Stromal cell of bone marrow (primary cell): Measurements from ENCODE around the gene TJAP1.

Experiments
- DNase-seq: peaks from one replicate; pipeline ENCODE4 v3.0.0-alpha.2; 2012; ENCODE audit warnings: low read depth

TJAP1 gene, protein sequence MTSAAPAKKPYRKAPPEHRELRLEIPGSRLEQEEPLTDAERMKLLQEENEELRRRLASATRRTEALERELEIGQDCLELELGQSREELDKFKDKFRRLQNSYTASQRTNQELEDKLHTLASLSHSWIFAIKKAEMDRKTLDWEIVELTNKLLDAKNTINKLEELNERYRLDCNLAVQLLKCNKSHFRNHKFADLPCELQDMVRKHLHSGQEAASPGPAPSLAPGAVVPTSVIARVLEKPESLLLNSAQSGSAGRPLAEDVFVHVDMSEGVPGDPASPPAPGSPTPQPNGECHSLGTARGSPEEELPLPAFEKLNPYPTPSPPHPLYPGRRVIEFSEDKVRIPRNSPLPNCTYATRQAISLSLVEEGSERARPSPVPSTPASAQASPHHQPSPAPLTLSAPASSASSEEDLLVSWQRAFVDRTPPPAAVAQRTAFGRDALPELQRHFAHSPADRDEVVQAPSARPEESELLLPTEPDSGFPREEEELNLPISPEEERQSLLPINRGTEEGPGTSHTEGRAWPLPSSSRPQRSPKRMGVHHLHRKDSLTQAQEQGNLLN

DNA sequence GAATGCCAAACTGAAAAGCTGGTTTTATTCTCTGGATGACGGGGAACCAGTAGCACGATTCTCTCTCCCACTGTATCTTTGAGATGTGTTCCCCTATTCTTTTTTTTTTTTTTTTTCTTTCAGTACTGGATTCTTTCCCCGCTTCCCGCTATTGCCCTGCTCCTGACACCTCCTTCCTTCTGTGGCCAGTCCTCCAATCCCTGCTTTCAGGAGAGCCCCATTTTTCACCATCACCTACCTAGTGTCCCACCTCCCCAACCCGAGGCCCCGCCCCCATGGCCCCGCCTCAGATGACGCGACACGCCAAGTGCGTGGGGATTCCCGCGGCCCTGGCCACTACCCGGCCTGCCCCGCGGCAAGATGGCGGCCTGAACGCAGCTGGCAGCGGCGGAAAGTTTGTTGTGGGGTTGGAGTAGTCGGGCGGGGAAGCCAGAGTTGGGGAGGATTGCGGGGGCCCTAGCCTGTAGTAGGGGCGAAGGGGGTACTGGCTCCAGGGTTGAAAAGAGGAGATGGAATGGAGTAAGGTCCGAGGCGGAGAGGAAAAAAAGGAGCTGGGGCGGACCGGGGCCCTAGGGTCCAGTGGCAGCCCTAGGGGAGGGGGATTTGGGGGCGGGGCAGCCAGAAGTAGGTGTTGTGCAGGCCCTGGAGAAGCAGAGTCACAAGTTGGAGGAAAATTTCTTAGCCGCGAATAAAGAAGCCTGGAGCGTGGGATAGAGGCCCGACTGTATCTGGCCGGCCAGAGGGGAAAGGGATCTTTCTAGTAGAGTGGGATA, at the start of gene TJAP1:
TSS of gene TJAP1 (plus strand) at position 336 of the 773 bp plus-strand sequence. CDS start 21,432 bp downstream, outside the sequence.
- DNase-seq: peak; percentile 67

DNA sequence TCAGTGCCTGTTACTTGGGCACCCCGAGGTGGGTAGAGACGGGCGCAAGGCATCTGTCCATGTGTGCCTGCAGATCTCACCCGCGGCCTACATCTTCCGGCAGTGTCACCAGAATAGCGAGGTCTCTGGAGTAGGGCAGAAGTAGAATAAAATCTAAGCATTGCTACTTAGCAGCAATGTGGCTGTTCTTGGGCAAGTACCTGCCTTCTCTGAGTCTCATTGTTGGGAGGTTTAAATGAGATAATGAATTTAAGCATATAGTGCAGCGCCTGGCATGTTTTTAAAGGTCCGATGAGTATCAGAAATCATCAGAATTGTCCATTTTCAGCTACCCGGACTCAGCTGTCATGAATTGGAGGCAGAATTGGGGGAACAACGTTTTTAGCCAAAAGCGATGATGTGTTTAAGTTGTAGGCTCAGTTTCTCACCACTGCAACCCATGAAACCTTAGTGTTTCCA, 49.2 kb upstream of the TJAP1 start:
- DNase-seq: peak; percentile 6

DNA sequence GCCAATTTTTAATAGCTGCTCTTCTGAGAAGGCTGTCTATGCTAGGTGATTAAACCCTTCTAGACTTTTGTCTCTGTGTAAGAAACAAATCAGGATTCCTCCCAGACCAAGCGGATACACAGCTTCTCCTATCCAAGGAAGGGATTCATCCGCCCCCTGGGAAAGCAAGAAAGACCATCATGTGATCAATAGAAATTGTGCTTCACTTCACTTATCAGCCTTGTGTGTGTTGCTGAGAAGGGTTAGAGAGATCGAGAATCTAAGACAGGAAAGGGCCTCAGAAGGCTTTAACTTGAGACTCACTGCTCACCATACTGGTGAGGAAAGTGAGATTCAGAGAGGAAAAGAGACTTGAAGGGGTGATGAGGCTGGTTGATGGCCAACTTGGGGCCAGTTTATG, 48.5 kb upstream of the TJAP1 start:
- DNase-seq: no peak

DNA sequence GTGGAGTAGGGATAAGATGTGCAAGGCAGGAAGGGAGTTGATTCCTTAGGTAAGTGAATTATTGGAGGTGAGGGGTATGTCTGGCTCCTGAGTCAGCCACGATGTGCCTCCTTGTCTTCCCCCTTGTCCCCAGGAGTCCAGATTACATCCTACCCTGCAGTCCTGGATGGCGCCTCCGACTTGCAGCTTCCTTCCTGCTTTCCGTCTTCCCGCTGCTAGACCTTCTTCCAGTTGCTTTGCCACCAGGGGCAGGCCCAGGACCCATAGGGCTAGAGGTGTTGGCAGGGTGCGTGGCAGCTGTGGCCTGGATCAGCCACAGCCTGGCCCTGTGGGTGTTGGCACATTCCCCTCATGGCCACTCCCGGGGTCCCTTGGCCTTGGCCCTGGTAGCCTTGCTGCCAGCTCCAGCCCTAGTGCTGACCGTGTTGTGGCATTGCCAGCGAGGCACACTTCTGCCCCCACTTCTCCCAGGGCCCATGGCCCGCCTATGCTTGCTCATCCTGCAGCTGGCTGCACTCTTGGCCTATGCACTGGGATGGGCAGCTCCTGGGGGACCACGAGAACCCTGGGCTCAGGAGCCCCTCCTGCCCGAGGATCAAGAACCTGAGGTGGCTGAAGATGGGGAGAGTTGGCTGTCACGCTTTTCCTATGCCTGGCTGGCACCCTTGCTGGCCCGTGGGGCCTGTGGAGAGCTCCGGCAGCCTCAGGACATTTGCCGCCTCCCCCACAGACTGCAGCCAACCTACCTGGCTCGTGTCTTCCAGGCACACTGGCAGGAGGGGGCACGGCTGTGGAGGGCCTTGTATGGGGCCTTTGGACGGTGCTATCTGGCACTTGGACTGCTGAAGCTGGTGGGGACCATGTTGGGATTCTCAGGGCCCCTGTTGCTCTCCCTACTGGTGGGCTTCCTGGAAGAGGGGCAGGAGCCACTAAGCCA, 45.1 kb upstream of the TJAP1 start:
- no peak for DNase-seq

DNA sequence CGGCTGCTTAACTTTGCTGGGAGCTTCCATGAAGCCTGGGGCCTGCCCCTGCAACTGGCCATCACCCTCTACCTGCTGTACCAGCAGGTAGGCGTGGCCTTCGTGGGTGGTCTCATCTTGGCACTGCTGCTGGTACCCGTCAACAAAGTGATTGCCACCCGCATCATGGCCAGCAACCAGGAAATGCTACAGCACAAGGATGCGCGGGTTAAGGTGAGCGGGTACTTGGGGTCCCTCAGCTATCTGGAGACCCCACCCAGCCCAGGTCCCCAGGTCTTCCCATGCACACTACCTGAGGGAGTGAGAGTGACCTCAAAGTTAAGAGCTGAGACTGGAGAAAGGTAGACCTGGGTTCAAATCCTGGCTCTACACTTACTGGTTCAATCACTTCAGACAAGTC, 44.2 kb upstream of the TJAP1 start:
- DNase-seq: no peak

DNA sequence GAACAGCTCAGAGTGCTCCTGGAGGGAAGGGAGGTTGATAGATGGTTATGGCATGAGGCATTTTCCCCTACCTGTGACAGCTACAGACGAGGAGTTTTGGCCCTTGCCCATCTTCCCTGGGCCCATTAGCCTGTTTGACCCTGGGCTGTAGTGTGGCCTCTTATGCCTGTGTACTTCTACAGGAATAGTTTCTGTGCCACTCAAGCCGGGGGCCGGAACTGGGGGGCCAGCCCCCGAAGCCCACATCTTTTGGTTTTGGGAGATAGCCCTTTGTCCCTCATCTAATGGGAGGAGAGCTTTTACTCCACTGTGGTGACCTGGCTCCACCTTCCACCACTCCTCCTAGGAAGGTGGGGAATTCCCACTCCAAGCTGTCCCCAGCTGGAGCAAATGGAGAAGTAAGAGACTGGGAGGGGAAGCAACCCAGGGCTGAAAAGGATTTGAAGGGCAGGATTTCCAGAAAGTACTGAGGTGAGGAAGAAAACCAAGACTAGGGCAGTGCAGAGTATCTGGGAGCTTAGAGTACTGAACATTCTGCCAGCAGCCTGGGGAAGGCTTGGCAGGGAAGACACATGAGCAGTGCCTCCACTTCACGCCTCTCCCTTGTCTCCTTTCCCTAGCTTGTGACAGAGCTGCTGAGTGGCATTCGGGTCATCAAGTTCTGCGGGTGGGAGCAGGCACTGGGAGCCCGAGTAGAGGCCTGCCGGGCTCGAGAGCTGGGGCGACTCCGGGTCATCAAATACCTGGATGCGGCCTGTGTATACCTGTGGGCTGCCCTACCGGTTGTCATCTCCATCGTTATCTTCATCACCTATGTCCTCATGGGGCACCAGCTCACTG, 43.1 kb upstream of the TJAP1 start:
- DNase-seq: no peak

DNA sequence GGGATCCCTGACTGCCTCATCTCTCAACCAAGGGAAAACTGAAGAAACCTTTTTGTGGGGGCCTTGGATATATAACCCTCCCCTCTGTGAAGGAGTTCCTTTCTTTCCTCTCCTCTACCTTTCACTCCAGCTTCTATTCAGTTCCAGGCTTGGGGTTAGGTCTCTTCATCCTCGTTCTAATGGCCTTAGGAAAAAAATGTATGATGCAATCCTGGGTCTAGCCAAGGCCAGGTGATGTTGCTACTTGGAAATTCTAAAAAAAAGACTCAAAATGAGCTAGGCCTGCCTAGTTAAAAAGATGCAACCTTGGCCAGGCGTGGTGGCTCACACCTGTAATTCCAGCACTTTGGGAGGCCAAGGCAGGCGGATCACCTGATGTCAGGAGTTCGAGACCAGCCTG, 42.4 kb upstream of the TJAP1 start:
- DNase-seq: no peak

DNA sequence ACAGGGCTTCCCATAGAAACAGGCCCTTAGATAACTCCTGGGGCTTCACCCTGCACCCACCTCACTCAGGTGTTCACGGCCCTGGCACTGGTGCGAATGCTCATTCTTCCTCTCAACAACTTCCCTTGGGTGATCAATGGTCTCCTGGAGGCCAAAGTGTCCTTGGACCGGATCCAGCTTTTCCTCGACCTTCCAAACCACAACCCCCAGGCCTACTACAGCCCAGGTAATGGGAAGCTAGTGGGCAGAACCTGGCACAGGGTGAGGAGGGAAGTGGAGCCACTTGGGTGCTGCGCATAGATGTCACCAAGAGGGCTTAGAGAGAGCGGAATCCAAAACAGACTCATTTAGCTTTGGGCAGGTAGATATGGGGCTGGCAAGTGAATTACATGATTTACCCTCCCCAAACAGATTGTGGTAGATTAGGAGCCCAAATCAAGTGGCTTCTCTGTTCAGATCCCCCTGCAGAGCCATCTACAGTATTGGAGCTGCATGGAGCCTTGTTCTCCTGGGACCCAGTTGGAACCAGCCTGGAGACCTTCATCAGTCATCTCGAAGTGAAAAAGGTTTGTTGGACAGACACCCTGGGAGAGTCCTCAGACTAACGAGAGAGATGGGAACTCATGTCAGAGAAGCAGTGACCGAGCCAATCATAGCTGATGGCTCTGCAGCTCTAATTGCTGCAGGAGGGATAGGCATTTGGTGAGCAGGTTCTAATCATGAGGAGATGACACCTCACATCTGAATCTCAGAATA, 41.5 kb upstream of the TJAP1 start:
- DNase-seq: no peak

DNA sequence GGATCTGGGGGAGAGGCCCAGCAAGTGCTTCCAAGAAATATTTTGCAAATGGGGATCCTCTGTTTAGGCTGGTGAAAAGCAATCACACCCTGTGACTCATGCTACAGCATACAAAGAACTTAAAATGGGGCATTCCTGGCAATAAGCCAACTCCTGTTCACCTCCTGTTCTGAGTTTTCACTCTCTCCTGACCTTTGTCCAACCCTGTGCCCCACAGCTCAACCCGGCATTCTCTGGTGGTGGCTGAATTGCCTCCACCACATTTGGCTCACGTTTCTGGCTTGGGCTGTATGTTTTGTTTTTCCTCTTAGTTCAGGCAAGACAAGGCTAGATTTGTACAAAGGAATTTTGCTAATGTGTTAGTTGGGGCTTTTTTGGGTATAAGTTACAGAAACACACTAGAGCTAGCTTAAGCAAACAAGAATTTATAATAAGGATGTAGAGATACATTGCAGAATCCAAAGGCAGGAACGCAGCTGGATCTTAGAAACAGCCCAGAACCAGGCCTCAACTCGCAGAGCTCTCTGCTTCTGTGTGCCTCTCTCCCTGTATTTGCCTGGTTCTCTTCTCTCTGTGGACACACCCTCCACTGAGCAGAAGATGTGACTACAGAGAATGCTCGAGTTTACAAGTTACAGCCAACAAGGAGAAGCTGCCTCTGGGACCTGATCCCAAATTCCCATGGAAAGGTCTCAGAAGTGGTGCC, 40.6 kb upstream of the TJAP1 start:
- peak; percentile 72 for DNase-seq

DNA sequence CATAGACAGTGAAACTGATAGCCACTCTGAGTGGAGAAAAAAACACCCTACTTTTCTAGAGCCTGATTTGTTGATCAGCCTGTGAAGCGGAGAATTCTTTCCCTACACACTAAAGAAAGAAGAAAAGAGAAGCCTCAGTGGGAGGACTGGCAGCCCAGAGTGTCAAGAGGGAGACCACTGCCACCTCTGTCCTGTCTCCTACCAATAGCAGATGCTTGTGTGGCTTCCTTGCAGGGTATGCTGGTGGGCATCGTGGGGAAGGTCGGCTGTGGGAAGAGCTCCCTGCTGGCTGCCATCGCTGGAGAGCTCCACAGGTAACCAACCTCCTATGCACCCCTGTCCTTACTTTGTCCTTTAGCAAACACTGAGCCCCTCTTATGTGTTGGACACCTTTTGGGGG, 39.7 kb upstream of the TJAP1 start:
- no peak for DNase-seq

DNA sequence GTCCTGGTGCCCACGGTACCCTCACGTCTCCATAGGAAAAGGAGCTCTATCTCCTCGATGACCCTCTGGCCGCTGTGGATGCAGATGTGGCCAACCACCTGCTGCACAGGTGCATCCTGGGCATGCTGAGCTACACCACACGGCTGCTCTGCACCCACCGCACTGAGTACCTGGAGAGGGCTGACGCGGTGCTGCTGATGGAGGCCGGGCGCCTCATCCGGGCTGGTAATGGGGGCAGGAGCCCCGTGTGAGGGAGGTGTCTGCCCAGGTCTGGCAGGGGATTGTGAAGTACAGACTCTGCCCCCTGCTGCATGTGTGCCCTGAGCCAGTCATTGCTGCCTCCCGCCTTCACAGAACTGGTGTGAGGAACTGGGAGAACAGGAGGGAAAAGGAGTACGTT, 34.4 kb upstream of the TJAP1 start:
- no peak for DNase-seq

DNA sequence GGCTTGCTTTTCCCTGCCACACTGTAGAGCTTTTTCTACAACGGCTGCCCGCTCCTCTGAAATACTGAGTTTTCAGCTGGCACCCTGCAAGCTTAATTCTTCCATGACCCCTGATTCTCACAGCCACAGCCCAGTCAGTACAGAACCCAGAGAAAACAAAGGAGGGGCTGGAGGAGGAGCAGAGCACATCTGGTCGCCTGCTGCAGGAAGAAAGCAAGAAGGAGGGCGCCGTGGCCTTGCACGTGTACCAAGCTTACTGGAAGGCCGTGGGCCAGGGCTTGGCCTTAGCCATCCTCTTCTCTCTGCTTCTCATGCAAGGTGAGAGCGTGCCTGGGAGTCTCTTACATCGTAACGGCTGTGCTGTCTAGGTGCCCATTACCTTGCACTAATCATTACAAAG, 33.3 kb upstream of the TJAP1 start:
- no peak for DNase-seq

DNA sequence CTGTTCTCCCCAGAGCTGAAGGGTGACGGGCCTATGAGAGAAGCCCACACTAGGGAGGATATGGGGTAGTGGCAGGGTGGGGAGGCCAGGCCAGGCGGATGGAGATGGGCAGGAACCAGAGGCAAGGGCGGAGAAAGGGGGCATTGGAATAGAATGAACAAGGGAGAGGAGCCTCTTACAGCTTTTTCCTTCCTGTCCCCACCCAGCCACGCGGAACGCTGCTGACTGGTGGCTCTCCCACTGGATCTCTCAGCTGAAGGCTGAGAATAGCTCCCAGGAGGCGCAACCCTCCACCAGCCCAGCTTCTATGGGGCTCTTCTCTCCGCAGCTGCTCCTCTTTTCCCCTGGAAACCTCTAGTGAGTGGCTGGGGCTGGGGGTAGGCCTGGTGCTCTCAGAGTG, 32.8 kb upstream of the TJAP1 start:
- no peak for DNase-seq

DNA sequence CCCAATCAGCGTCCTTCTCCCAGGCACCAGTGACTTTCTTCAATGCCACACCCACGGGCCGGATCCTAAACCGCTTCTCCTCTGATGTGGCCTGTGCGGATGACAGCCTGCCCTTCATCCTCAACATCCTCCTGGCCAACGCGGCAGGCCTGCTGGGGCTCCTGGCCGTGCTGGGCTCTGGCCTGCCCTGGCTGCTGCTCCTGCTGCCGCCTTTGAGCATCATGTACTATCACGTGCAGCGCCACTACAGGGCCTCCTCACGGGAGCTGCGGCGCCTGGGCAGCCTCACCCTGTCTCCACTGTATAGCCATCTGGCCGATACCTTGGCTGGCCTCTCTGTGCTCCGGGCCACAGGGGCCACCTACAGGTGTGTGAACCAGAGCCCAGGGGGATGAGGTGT, 31.8 kb upstream of the TJAP1 start:
- no peak for DNase-seq

DNA sequence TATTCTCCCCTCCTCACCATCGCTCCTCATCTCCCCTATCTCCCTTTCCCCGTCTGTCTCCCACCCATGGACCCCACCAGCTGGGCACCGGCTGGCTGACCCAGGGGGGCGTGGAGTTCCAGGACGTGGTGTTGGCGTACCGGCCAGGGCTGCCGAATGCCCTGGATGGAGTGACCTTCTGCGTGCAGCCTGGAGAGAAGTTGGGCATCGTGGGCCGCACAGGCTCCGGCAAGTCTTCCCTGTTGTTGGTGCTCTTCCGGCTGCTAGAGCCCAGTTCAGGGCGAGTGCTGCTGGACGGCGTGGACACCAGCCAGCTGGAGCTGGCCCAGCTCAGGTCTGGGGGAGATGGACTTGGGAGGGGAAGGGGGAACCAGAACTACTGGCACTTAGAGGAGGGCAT, 29.8 kb upstream of the TJAP1 start:
- no peak for DNase-seq

DNA sequence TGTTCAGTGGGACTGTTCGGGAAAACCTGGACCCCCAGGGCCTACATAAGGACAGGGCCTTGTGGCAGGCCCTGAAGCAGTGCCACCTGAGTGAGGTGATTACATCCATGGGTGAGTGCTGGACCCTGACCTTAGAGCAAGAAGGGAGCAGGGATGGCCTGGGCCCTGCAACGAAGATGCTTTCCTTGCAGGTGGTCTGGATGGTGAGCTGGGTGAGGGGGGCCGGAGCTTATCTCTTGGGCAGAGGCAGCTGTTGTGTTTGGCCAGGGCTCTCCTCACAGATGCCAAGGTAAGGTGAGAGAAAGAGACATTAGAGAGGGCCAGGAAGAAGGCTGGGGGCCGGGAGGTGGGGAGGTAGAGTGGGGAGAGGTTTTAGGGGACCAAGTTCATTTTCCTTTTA, 28.5 kb upstream of the TJAP1 start:
- DNase-seq: no peak

DNA sequence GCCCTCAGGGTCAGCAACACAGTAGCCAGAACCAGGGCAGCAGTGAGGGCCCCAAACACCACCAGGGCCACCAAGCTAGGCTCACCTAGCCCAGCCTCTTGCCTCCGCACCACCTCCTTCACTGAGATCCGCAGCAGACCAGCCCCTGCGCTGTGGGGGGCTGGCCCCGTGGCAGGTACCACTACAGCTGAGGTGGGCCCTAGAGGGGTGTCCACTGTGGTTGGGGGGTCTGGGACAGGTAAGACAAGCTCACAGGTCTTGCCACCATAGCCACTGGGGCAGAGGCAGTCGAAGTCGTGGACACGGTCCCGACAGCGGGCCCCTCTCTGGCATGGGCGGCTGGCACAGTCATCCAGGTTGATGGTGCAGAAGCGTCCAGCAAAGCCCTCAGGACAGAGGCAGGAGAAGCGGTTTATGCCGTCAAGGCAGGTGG, 26.7 kb upstream of the TJAP1 start:
- DNase-seq: no peak

DNA sequence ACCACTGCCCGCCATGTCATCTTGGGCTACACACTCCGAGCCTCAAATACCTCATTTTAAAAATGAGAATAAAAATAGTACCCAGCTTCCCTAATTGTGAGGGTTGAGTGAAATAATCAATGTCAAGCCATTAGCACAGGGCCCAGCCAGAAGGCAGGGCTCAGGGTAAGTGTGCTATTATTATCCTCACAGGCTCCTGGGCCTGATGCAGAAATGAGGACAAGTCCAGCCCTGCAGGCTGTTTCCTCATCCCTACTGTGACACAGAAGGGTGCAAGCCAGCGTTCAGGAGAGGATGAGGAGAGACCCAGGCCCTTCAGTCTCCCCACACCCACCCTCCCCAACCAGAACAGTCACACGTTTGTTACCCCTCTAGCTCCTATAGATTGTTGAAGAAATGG, 26.0 kb upstream of the TJAP1 start:
- no peak for DNase-seq

DNA sequence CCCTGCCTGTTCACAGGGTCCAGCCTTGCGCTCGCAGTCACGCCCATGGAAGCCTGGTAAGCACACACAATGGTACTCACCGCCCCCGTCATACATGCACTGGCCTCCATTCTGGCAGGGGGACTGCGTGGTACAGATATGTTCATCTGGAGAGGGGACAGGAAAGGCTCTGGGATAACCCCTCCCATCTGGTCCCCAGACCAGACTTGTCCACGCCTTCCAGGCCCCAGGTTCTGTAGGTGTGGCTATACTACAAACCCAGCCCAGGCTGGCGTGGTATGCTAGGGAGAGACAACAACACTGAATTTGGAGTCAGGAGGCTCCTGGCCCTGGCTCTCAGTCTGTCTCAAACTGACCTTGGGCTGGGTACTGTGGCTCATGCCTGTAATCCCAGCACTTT, 25.4 kb upstream of the TJAP1 start:
- DNase-seq: no peak

DNA sequence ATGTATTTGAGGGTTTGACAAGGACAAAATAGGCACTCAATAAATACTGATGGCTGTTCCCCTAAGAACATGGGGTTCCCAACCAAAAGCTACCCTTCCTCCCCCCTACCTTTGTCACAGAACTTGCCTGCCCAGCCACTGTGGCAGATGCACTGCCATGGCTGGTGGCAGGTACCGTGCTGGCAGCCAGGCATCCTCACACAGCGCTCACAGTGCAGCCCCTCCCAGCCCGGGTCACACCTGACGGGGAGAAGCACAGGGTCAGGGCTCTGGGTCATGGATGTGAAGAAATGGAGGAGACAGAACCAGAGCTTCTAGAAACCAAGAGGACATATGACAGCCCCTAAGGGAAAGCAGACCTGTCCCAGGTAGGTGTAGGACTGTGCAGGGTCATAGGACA, 24.5 kb upstream of the TJAP1 start:
- DNase-seq: no peak
